Stimulated activated CD8-positive, alpha-beta memory T cell treated with anti-CD3 and anti-CD28 coated beads, Interleukin-12 subunit alpha, Interleukin-12 subunit beta, amount 100 ng/mL, for 24 hours (primary cell): ENCODE data around the gene RRAGA.
A peak's percentile ranks its signal among the peaks of the same experiment; 100 is the strongest.
"Not testable (repeated sequence)": the region's sequence is repeated elsewhere in the genome, so short reads cannot be mapped to it uniquely, and the experiment has no call there.

Source experiments
- DNase-seq: peaks from one replicate; pipeline ENCODE4 v3.0.0-alpha.2; 2020; ENCODE audit errors: extremely low read depth

Gene RRAGA, protein sequence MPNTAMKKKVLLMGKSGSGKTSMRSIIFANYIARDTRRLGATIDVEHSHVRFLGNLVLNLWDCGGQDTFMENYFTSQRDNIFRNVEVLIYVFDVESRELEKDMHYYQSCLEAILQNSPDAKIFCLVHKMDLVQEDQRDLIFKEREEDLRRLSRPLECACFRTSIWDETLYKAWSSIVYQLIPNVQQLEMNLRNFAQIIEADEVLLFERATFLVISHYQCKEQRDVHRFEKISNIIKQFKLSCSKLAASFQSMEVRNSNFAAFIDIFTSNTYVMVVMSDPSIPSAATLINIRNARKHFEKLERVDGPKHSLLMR

DNA sequence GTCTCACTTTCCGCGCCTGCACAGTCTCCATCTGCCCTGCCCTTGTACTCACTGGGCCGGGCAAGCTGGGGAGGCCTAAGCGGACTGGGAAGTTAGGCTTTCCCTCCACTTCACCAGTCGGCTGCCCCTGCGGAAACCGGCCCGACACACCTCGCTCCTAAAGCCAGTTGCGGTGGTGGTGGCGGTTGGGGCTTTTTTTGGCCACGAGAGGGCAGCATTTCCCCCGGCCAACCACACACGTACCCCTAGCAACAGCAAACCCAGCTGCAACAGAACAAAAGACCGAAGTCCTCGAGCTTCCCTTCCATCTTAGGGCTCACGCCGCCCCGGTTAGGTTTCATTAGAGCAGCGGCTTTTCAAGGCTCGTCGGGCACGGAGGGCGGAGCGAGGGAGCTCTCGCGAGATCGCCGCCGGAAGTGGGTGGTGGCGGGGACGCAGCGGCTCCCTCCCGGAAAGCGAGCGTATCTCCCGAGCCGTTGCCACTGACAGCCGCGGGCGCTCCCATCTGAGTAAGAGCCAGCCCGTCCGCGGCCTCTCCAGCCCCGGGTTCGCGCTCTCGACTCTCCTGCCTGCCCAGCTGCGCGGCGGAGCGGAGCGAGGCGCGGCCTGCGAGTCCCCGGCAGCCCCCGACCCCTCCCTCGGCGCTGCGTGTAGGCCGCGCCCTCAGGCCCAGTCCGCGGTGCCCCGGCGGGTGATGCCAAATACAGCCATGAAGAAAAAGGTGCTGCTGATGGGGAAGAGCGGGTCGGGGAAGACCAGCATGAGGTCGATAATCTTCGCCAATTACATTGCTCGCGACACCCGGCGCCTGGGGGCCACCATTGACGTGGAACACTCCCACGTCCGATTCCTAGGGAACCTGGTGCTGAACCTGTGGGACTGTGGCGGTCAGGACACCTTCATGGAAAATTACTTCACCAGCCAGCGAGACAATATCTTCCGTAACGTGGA, at the start of gene RRAGA:
Gene RRAGA, plus strand, starts transcription at position 462 of the 951 bp plus-strand sequence. Its CDS starts 233 bp downstream, at position 695.
- DNase-seq: peak; percentile 73

- DNase-seq: no peak
Observed at GRCh38 chr9:19000133-19000532, 49.1 kb upstream of the RRAGA start.

DNA sequence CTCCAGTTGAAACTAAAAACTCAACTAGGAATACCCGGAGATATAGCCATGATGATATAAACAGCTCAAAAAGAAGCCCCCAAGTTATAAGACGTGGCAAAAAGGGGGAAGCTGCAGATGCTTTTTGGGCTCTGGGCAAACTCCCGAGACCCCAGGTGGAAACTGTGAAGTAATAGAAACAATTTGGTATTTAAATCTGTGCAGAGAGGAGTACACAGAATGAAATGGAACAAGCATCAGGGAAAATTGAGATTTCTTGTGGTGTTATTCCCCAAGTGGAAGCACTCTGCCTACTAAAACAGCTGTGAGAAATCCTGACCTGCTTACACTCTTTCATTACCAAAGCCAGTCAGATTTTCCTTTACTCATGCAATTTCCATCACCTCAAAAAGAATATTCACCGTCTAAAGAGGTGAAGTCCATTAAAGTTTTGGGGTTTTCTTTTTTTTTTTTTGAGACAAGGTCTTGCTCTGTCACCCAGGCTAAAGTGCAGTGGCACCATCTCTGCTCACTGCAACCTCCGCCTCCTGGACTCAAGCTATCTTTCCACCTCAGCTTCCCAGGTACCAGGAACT, 39.7 kb upstream of the RRAGA start:
- no peak for DNase-seq

- DNase-seq: no peak
Observed at GRCh38 chr9:19018201-19018600, 31.0 kb upstream of the RRAGA start.

DNA sequence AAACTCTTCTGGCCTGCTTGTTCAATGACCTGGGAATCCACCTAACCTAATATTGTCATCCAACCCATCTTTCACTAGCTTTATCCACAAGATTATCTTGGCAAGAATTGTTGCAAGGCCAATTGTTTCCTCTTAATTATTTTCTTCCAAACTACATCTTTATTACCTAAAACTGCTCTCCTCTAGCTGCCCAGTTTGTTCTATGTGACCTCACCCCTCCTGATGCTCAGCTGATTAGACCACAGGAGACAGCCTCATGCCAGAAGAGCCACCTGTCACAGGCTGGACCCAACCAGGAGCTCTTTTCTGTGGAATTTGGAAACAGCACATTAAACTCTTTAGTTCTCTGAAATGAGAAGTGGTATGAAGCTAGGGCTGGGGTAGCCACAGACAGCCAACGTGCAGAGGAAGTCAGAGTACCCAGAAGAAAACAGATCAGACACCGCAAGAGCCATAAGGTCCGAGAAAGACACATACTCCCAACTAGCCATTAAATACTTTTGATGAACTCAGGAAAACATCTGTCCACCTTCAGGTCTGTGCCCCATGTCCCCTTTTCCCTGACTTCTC, 28.3 kb upstream of the RRAGA start:
- no peak for DNase-seq

- not testable (repeated sequence) for DNase-seq
Observed at GRCh38 chr9:19021649-19022048, 27.6 kb upstream of the RRAGA start.

DNA sequence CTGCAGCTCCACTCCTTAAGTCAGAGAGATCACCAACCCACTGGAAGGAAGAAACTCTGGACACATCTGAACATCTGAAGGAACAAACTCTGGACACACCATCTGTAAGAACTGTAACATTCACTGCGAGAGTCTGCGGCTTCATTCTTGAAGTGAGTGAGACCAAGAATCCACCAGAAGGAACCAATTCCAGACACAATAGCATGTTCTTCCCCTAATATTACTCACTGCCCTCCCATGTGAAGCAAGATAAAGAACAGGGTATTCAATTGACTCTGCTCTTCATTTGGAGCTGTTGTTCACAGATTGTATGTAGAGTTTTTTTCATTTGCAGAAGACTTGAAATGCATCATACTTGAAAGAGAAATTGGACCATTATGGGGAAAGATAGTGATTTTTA, 27.0 kb upstream of the RRAGA start:
- DNase-seq: no peak

DNA sequence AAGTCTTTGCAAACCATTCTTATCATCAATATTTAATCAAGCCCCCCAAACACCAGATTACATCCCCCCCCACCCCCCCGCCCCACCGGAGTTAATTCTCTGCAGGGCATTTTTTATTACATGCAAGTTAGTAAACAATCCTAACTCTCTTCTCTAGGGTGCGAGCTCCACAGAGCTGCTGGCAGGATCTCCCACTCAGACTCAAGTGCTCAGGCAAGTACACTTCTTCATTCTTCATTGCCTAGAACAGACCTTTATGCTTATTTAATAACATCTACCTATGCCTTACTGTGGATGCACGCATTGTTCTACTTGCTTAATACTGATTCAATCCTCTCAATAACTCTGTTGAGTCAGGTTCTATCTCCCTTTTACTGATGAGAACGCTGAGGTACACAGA, 26.1 kb upstream of the RRAGA start:
- no peak for DNase-seq

GRCh38 chr9:19026375-19026774, 22.9 kb upstream of the RRAGA start:
- DNase-seq: no peak

DNA sequence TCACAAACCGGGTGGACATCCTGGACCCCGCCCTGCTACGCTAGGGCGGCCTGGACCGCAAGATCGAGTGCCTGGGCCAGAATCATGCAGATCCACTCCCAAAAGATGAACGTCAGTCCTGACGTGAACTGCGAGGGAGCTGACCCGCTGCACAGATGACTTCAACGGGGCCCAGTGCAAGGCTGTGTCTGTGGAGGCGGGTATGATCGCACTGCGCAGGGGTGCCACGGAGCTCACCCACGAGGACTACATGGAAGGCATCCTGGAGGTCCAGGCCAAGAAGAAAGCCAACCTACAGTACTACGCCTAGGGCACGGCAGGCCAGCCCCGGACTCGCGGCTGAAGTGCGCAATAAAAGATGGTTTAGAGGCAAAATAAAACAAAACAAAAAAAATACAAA, 21.4 kb upstream of the RRAGA start:
- no peak for DNase-seq

- no peak for DNase-seq
Observed at GRCh38 chr9:19028835-19029451, 20.3 kb upstream of the RRAGA start.

- no peak for DNase-seq
Observed at GRCh38 chr9:19030899-19031298, 18.3 kb upstream of the RRAGA start.

DNA sequence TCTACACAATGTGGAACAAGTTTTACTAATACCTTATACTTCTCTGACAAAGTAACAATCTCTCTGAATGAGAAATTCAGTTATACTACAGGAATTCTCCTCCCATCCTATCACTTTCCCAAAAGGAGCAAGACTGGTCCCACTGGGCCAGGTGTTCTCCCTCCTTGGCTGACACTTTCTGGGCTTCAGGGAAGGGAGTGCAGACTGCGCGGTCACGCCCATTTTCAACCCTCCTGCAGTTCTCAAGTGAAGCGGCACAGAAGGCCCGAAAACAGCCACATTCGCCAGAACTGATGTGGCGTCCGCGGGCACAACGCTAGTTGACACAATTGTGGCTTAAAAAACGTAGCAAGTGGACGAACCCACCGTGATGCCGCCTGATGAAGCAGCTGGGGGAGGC, 16.8 kb upstream of the RRAGA start:
- no peak for DNase-seq

GRCh38 chr9:19033015-19033414, 16.2 kb upstream of the RRAGA start, which contains the start of gene SAXO1:
Gene SAXO1, minus strand, starts transcription at chr9:19033209. Its CDS starts 301 bp downstream, at chr9:19032908.
- DNase-seq: no peak

GRCh38 chr9:19036611-19037010, 12.6 kb upstream of the RRAGA start:
- no peak for DNase-seq

DNA sequence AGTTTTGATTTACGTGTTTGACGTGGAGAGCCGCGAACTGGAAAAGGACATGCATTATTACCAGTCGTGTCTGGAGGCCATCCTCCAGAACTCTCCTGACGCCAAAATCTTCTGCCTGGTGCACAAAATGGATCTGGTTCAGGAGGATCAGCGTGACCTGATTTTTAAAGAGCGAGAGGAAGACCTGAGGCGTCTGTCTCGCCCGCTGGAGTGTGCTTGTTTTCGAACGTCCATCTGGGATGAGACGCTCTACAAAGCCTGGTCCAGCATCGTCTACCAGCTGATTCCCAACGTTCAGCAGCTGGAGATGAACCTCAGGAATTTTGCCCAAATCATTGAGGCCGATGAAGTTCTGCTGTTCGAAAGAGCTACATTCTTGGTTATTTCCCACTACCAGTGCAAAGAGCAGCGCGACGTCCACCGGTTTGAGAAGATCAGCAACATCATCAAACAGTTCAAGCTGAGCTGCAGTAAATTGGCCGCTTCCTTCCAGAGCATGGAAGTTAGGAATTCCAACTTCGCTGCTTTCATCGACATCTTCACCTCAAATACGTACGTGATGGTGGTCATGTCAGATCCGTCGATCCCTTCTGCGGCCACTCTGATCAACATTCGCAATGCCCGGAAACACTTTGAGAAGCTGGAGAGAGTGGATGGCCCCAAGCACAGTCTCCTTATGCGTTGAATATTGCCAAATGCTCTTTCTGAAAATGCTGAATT, 850 bp downstream of the RRAGA start:
- no peak for DNase-seq

- DNase-seq: no peak
Observed at GRCh38 chr9:19050637-19051591, 1.7 kb downstream of the RRAGA start.

GRCh38 chr9:19057033-19057432, 7.8 kb downstream of the RRAGA start:
- DNase-seq: no peak

DNA sequence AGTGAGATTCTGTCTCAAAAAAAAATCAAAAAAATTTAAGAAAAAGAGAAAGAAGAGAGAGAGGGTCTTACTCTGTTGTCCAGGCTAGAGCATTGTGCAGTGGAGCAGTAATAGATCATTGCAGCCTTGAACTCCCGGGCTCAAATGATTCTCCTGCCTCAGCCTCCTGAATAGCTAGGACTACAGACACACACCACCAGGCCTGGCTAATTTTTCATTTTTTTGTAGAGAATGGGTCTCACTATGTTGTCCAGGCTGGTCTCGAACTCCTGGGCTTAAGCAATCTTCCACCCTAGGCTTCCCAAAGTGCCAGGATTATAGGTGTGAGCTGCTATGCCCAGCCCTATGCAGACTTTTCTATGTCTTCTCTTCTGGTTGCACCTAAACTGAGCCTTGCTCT, 25.0 kb downstream of the RRAGA start:
- no peak for DNase-seq

DNA sequence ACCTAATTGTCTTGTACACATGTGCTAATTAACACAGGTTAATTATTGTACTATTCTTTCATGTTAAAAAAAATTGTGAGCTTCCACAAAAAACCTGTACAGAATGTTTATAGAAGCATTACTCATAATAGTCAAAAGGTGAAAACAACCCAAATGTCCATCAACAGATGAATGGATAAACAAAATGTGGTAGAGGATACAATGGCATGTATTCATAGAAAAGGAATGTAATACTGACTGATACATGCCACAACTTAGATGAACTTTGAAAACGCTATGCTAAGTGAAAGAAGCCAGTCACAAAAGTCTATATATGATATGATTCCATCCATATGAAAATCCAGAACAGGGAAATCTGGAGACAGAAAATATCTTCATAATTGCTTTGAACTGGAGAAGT, 25.6 kb downstream of the RRAGA start:
- no peak for DNase-seq
